Left lobe of liver (tissue), 2 donors: ENCODE results near the gene ARHGAP44. TPM values are rescaled to one million over a fixed set of nuclear protein-coding genes. Genes with fewer than 3 reads are reported as not detected.

Source experiments
- ATAC-seq: fragments of 200-7000 bp; cut with Tn5 transposase; one replicate; pipeline ENCODE4 v1.9.1; 2020; ENCODE audit warnings: mild to moderate bottlenecking, moderate library complexity
- DNase-seq: peaks from one replicate; pipeline ENCODE4 v3.0.0-alpha.2; 2020; ENCODE audit warnings: low spot score
- total RNA-seq: library from RNA; stranded (reverse); gene quantifications from one replicate; pipeline ENCODE4 v1.2.1, GENCODE V29; 2021
- donor health status: DM: no; HTN: no; CAD: no; lungs with moderate emphysema.
- donor health status: DM: no; HTN: yes; CAD: no.

Gene ARHGAP44, protein sequence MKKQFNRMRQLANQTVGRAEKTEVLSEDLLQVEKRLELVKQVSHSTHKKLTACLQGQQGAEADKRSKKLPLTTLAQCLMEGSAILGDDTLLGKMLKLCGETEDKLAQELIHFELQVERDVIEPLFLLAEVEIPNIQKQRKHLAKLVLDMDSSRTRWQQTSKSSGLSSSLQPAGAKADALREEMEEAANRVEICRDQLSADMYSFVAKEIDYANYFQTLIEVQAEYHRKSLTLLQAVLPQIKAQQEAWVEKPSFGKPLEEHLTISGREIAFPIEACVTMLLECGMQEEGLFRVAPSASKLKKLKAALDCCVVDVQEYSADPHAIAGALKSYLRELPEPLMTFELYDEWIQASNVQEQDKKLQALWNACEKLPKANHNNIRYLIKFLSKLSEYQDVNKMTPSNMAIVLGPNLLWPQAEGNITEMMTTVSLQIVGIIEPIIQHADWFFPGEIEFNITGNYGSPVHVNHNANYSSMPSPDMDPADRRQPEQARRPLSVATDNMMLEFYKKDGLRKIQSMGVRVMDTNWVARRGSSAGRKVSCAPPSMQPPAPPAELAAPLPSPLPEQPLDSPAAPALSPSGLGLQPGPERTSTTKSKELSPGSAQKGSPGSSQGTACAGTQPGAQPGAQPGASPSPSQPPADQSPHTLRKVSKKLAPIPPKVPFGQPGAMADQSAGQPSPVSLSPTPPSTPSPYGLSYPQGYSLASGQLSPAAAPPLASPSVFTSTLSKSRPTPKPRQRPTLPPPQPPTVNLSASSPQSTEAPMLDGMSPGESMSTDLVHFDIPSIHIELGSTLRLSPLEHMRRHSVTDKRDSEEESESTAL
- 0.86 TPM for total RNA-seq

- ATAC-seq (peak; percentile 97), DNase-seq (no peak)
These were observed at the start of gene ARHGAP44 for GRCh38 chr17:12789481-12790248. ARHGAP44 (plus strand) TSS chr17:12789498; CDS start chr17:12789839, 341 bp downstream.

GRCh38 chr17:12739500-12739899, 49.8 kb upstream of the ARHGAP44 start:
- DNase-seq: no peak

DNA sequence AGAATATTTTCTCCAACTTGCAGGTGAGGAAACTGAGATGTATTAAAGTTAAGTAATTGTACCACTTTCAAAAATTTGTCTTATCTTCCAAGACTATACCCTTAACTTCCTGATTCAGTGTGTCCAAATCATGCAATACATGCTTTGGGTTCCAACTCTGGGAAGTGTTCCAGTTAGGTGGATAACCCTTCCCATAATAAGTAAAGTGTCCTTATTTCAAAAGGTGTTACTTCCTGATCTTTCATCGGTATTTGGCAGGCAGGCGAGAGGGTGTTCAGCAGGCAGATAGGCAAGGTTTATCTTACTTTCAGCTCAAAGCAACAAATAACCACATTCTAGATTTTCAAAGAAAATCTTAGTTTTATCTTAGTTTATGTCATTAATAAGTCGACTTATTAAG, 46.3 kb upstream of the ARHGAP44 start:
- ATAC-seq: no peak

More at GRCh38 chr17:12739500-12739899, 49.8 kb upstream of the ARHGAP44 start:
- ATAC-seq: no peak

DNA sequence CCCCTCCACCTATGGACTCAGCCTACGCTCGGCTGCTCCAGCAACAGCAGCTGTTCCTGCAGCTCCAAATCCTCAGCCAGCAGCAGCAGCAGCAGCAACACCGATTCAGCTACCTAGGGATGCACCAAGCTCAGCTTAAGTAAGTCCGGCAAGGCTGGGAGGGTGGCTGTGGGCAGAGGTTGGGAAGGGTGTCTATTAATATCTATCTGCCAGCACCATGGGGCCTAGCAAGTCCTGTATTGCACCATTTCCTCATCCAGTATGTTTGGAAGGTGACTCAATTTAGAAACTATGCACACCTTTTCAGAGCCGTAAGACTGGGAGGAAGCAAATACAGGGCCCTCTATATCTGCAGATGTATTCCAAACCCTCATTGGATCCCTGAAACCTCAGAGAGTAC, 45.0 kb upstream of the ARHGAP44 start:
- no peak for ATAC-seq
- no peak for DNase-seq

More for the DNA sequence above, 46.3 kb upstream of the ARHGAP44 start:
- DNase-seq: no peak

GRCh38 chr17:12744786-12745185, 44.5 kb upstream of the ARHGAP44 start:
- DNase-seq: no peak
- ATAC-seq: no peak

DNA sequence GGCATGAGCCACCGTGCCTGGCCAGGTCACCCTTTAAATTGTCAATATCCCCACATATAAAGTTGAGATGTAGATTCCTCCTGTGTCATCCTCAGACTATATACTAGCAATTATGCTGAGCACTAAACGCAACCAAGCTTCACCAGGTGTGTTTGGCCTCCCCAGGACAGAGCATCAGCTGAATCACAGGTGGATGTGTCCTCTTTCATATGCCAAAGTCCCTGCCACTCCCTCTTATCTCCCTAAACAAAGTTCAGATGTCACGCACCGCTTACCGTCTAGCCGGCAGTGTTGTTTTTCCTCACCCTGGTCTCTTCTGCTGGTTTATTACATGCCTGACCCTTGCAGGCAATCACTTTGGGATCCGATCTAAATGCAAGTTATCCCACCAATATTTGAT, 43.8 kb upstream of the ARHGAP44 start:
- ATAC-seq (no peak), DNase-seq (no peak)

DNA sequence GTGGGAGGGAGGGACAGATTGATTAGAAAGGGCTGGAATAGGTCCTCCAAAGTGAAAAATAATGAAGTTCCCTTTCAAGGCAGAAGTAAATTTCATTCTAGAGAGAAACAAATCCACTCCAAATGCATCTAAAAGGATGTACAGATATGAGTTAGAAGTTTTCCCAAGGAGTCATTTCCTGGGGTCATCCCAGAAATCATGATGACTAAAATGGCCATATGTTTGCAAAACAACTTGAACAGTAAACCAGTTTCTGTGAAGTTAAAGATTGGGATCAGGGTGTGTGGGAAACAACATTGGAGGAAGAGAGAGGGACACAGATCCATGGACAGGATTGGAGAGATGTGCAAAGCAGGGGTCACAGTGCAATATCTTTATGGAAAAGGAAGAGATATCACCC, 32.5 kb upstream of the ARHGAP44 start:
- no peak for DNase-seq
- no peak for ATAC-seq

DNA sequence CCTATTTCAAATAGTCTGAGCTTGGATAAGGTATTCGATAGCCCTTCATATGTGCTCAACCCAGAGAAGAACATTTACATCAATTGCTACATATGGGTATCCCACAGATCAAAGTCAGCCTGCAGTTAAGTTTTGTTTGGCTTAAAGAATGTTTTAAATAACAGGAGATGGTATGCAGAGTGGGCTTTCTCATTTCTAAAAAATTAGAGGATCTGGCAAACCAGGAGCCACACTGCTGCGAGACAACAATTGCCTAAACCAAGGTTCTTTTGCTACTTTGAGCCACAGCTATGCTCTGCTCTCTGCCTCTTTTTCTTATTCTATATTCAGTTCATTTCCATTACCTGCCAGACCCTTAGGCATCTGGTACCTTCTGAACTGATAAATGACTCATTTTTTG, 30.2 kb upstream of the ARHGAP44 start:
- ATAC-seq (no peak), DNase-seq (no peak)

- no peak for ATAC-seq
- DNase-seq: no peak
These were observed 23.8 kb upstream of the ARHGAP44 start for GRCh38 chr17:12765548-12765947.

GRCh38 chr17:12768255-12768654, 21.0 kb upstream of the ARHGAP44 start:
- ATAC-seq: no peak

DNA sequence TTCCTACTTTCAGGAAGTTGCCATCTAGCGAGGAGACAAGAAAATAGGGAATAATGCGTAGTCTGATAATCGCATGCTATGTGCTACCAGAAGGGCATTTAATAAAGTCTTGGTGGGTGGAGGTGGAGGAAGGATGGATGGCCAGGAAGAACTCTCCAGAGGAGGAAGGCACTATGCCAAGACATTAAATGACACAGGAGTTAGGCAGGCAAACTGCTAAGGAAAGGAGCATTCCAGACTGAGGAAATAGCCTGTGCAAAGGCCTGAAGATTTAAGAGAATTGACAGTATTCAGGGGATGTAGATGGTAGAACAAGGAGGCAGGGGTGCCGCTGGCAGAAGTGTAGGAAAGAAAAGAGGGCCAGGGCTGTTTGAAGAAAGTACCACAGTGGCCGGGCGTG, 19.3 kb upstream of the ARHGAP44 start:
- no peak for ATAC-seq
- no peak for DNase-seq

More at GRCh38 chr17:12768255-12768654, 21.0 kb upstream of the ARHGAP44 start:
- DNase-seq: no peak

GRCh38 chr17:12773153-12773552, 16.1 kb upstream of the ARHGAP44 start:
- DNase-seq (no peak), ATAC-seq (no peak)

DNA sequence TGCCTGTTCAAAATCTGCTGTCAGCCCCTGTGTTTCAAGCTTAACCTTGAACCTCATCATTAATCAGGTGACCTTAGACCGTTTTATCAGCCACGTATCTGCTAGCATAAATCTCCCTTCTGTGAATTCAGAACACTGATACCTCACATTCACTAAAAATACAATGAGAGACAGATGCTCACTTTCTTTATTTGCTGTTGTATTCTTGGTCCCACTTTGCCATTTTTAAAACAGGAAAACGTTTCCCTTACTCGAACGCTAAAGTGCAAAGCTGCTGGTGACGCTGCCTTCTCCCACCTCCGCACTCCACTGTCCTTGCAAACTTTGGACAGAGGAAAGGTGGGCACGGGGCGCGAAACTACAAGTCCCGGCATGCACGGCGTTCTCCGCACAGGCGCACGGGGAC, 220 bp upstream of the ARHGAP44 start:
- no peak for ATAC-seq

DNA sequence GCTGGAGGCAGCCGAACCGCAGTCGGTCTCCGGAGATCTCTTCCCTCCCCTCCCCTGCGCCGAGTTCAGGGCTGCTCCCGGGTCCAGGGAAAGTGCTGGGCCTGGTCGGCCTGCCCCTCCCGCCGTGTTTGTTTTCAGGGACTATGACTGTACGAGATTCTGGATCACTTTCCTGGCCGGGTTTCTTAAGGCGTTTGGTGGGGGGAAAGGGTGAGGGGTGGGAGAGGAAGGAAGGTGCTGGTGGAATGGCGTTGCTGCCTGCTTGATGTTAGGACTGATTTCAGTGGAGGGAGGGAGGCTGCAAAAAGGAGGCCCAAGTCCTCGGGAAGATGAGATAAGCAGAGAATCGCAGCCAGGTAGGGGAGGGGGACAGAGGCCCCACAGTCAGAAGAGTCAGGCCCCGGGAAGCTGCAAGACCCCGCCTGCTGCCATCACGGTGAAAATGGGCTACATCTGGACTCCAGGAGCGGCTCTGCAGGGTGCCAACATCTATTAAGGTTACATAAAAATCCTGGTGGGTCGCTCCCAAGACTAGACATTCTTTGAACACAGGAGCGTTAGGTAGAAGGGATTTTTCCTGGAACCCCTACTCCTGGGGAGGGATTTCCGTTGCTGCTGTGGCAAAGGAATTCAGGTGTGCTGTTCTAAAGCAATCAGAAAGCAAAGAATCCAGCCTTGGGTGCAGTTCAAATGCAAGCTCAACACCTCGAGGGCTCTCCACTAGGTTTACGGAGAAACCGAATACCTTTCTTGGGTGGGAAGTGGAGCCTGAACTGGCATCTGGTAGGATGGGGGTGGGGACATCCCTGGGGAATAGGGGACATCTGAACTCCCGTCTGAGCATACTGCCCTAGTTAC, 1.2 kb downstream of the ARHGAP44 start:
- no peak for ATAC-seq
- DNase-seq: no peak

More for the DNA sequence above, 220 bp upstream of the ARHGAP44 start:
- peak; percentile 75 for DNase-seq

GRCh38 chr17:12794919-12795532, 5.7 kb downstream of the ARHGAP44 start:
- DNase-seq: no peak

GRCh38 chr17:12800855-12801365, 11.6 kb downstream of the ARHGAP44 start:
- DNase-seq (no peak), ATAC-seq (no peak)

More at GRCh38 chr17:12794919-12795532, 5.7 kb downstream of the ARHGAP44 start:
- ATAC-seq: no peak

DNA sequence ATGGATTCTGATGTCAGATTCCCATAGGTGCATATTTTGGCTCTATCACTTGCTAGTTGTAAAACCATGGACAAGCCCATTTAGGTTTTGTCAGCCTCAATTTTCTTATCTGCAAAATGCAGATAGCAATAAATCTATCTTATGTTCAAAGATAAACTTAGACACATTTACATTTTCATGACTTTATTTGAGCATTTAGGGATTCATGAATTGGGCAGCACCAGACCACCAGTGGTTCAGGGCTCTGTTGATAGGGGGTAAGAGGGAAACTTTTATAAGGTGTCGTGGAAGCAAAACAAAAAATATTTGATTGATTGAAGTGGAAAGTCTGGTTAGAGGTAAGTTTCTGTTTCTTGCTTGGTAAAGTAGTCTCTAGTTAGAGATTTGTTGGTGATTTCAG, 17.3 kb downstream of the ARHGAP44 start:
- DNase-seq (no peak), ATAC-seq (no peak)

DNA sequence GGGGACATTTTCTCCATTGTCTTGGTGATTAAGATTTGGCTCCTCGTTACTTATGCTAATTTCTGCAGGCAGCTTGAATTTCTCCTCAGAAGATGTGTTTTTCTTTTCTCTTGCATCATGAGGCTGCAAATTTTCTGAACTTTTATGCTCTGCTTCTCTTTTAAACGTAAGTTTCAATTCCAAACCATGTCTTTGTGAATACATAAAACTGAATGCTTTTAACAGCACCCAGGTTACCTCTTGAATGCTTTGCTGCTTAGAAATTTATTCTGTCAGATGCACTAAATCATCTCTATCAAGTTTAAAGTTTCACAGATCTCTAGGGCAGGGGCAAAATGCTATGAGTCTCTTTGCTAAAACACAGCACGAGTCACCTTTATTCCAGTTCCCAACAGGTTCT, 19.4 kb downstream of the ARHGAP44 start:
- ATAC-seq (no peak), DNase-seq (no peak)

GRCh38 chr17:12812877-12813276, 23.6 kb downstream of the ARHGAP44 start:
- ATAC-seq: no peak
- DNase-seq: no peak
